HCT116 (cell line): ENCODE results near the gene BRI3BP. TPM values are rescaled to one million over a fixed set of nuclear protein-coding genes. Genes with fewer than 3 reads are reported as not detected.

Source experiments
- ATAC-seq: fragments of 200-7000 bp; cut with Tn5 transposase; 2 replicates; pipeline ENCODE4 v1.9.1; 2020; ENCODE audit warnings: mild to moderate bottlenecking, moderate library complexity
- BruUV-seq: library from RNA; stranded (reverse); fragments of 400-500 nt; replicated peaks from 2 replicates; lab custom pipeline; 2021; lab: Mats Ljungman, UMichigan
- CTCF ChIA-PET: fragments of 300-600 bp; sonication (Branson Sonifier 250); formaldehyde crosslinking; loops from one replicate; lab custom pipeline; 2021; ENCODE audit warnings: antibody characterized with exemption; lab: Charles Lee
- POLR2A ChIA-PET: fragments of 300-600, 350-600 bp; sonication (Branson Sonifier 250); formaldehyde crosslinking; loops from one replicate; lab custom pipeline; 2021; ENCODE audit warnings: antibody characterized with exemption; lab: Charles Lee
- RAD21 ChIA-PET, 2 experiments: fragments of 300-600 bp; sonication (Branson Sonifier 250); formaldehyde crosslinking; loops; one replicate each; lab custom pipeline; 2023; ENCODE audit warnings: low total read pairs in 2 of 2; ENCODE audit not compliant: uncharacterized antibody in 2 of 2, unreplicated experiment in 2 of 2, low non-redundant PET in 1 of 2; lab: Charles Lee
- DNase-seq: peaks from one replicate; pipeline ENCODE4 v3.0.0-alpha.2; 2010; ENCODE audit warnings: low read depth, low spot score
- H2AFZ ChIP-seq: fragments of 200-600 bp; shearing (Covaris generic), sonication (generic); 2 replicates; pipeline ENCODE4 v1.6.1; 2017; ENCODE audit warnings: low read depth, mixed run types, mixed read lengths, antibody characterized with exemption, low read length; ENCODE audit not compliant: poor library complexity, severe bottlenecking
- H3K27ac ChIP-seq: 2 replicates; pipeline ENCODE4 v1.5.1; 2012; ENCODE audit warnings: low read depth, low read length
- H3K27me3 ChIP-seq: fragments of 200-600 bp; sonication (generic); 2 replicates; pipeline ENCODE4 v1.6.1; 2016; ENCODE audit warnings: mixed run types, low read length, mixed read lengths; ENCODE audit not compliant: insufficient read depth
- H3K36me3 ChIP-seq, 2 experiments: fragments of 200-500 bp in 1 of 2; fragments of 200-600 bp in 1 of 2; sonication (Bioruptor generic) in 1 of 2; sonication (generic) in 1 of 2; 2 replicates each; pipeline versions ENCODE4 v1.5.1 to v1.6.1; 2014 to 2016; ENCODE audit warnings: low read length in 2 of 2, inconsistent platforms in 1 of 2, mixed read lengths in 1 of 2, mixed run types in 1 of 2; ENCODE audit not compliant: insufficient read depth in 2 of 2, control insufficient read depth in 1 of 2
- H3K4me1 ChIP-seq, 2 experiments: fragments of 200-600 bp in 1 of 2; sonication (generic) in 1 of 2; 2 replicates each; pipeline versions ENCODE4 v1.5.1 to v1.6.1; 2012 to 2017; ENCODE audit warnings: low read length in 2 of 2, inconsistent platforms in 1 of 2, mild to moderate bottlenecking in 1 of 2, mixed read lengths in 1 of 2, mixed run types in 1 of 2, moderate library complexity in 1 of 2; ENCODE audit not compliant: insufficient read depth in 2 of 2, control insufficient read depth in 1 of 2
- H3K4me2 ChIP-seq: fragments of 200-600 bp; sonication (generic); 2 replicates; pipeline ENCODE4 v1.6.1; 2017; ENCODE audit warnings: mixed run types, low read length, mixed read lengths
- H3K4me3 ChIP-seq, 2 experiments: fragments of 200-600 bp in 1 of 2; sonication (generic) in 1 of 2; replicated peaks in 1 of 2; 2 replicates each; pipeline ENCODE4 v1.5.1; 2011 to 2016; ENCODE audit warnings: low read length in 2 of 2, control low read depth in 1 of 2, low read depth in 1 of 2, mild to moderate bottlenecking in 1 of 2, mixed read lengths in 1 of 2, mixed run types in 1 of 2
- H3K79me2 ChIP-seq: fragments of 200-600 bp; sonication (generic); 2 replicates; pipeline ENCODE4 v1.6.1; 2017; ENCODE audit warnings: mild to moderate bottlenecking, mixed run types, low read length, moderate library complexity, mixed read lengths; ENCODE audit not compliant: insufficient read depth
- H3K9ac ChIP-seq: fragments of 200-600 bp; sonication (generic); 2 replicates; pipeline ENCODE4 v1.6.1; 2016; ENCODE audit warnings: low read length, mixed read lengths
- H3K9me2 ChIP-seq: fragments of 200-600 bp; sonication (generic), shearing (Covaris generic); 2 replicates; pipeline ENCODE4 v1.6.1; 2017; ENCODE audit warnings: mixed run types, mild to moderate bottlenecking, moderate library complexity; ENCODE audit not compliant: insufficient read depth
- H3K9me3 ChIP-seq, 2 experiments: fragments of 200-500 bp in 1 of 2; fragments of 200-600 bp in 1 of 2; sonication (Bioruptor generic) in 1 of 2; sonication (generic) in 1 of 2; 2 replicates each; pipeline ENCODE4 v1.6.1; 2014 to 2017; ENCODE audit warnings: low read length in 2 of 2, mixed read lengths in 2 of 2, inconsistent platforms in 1 of 2, low read depth in 1 of 2, mild to moderate bottlenecking in 1 of 2, mixed run types in 1 of 2, moderate library complexity in 1 of 2; ENCODE audit not compliant: control insufficient read depth in 1 of 2, insufficient read depth in 1 of 2
- H4K20me1 ChIP-seq: fragments of 200-600 bp; sonication (generic), shearing (Covaris generic); 2 replicates; pipeline ENCODE4 v1.6.1; 2017; ENCODE audit warnings: mixed run types, mild to moderate bottlenecking, moderate library complexity; ENCODE audit not compliant: insufficient read depth
- EZH2phosphoT487 ChIP-seq: fragments of 200-600 bp; IDR thresholded peaks from 2 replicates; pipeline ENCODE4 v1.6.1; 2018; ENCODE audit warnings: antibody characterized with exemption, borderline replicate concordance
- POLR2AphosphoS5 ChIP-seq: IDR thresholded peaks from 2 replicates; pipeline ENCODE4 v1.6.1; 2011; ENCODE audit warnings: mild to moderate bottlenecking, low read depth, low read length, moderate library complexity
- SIN3A ChIP-seq: IDR thresholded peaks from 2 replicates; pipeline ENCODE4 v1.6.1; 2012; ENCODE audit warnings: low read depth
- SRF ChIP-seq: IDR thresholded peaks from 2 replicates; pipeline ENCODE4 v1.6.1; 2012; ENCODE audit warnings: low read depth
- intact Hi-C: fragments of 100-400 bp; cut with micrococcal nuclease; formaldehyde crosslinking; loops from 2 replicates; pipeline ENCODE4 v1.10.0; 2022
- total RNA-seq: library from RNA; stranded (reverse); gene quantifications from one replicate; pipeline ENCODE4 v1.2.1, GENCODE V29; 2021; ENCODE audit not compliant: unreplicated experiment
- TF ChIP-seq, protein P1 (sequence below), 3 experiments: fragments of 200-600 bp in 1 of 3; sonication (generic) in 1 of 3; IDR thresholded peaks in 2 of 3; conservative IDR thresholded peaks in 1 of 3; 2 replicates each; pipeline ENCODE4 v1.5.1; 2012 to 2017; ENCODE audit warnings: low read depth in 2 of 3, low read length in 2 of 3, antibody characterized with exemption in 1 of 3, borderline replicate concordance in 1 of 3, control low read depth in 1 of 3, mild to moderate bottlenecking in 1 of 3, mixed read lengths in 1 of 3, mixed run types in 1 of 3, moderate library complexity in 1 of 3; ENCODE audit not compliant: insufficient read depth in 1 of 3
- TF ChIP-seq, protein P2 (sequence below): IDR thresholded peaks from 2 replicates; pipeline ENCODE4 v1.6.1; 2012

BRI3BP gene
- total RNA-seq, 1 experiment from 2014 or later: 40.1 TPM

DNA sequence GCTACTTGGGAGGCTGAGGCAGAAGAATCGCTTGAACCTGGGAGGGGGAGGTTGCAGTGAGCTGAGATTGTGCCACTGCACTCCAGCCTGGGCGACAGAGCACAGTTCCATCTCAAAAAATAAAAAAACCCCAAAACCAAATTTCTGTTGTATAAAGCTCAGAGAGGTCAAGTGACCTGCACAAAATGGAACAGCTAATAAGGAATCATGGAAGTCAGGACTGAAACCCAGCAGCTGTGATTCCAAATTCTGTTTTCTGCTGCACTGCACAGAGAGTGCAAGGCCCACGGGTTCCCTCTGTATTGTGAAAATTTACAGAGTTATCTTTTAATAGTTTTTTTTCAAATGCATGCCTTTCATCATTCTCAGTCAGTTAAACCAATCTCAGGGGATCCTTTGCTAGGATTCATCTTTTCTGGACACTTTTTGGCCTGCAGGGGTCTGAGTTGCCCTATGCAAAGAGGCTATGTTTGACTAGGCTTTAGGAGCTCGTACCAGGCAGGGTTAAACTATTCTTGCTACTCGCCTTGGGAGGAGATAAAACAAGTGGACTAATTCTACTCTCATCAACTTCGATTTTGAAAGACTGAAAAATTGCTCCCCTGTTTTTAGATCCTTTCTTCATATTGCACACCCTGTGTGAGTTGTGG is 45.7 kb downstream of the BRI3BP start:
- ChIA-PET CTCF (no interaction called here), POLR2A (no interaction called here), RAD21 (no interaction called here)
- Histone ChIP-seq H3K4me3 (no peak overlapping the region), H3K4me1 (no peaks in the 10 kb centered on the region), H3K79me2 (no peaks in the 10 kb centered on the region), H3K4me2 (no peak overlapping the region), H3K9me3 (no peaks in the 10 kb centered on the region), H3K27ac (no peak overlapping the region), H2AFZ (no peak overlapping the region), H3K36me3 (no peaks in the 10 kb centered on the region), H3K9ac (no peak overlapping the region), H3K27me3 (no peaks in the 10 kb centered on the region), H3K9me2 (no peaks in the 10 kb centered on the region), H4K20me1 (no peaks in the 10 kb centered on the region)
- DNase-seq (no peak), ATAC-seq (no peak)
- intact Hi-C loops: no loop called here
- no TSS peak for BruUV-seq
- TF ChIP-seq, protein P1, sequence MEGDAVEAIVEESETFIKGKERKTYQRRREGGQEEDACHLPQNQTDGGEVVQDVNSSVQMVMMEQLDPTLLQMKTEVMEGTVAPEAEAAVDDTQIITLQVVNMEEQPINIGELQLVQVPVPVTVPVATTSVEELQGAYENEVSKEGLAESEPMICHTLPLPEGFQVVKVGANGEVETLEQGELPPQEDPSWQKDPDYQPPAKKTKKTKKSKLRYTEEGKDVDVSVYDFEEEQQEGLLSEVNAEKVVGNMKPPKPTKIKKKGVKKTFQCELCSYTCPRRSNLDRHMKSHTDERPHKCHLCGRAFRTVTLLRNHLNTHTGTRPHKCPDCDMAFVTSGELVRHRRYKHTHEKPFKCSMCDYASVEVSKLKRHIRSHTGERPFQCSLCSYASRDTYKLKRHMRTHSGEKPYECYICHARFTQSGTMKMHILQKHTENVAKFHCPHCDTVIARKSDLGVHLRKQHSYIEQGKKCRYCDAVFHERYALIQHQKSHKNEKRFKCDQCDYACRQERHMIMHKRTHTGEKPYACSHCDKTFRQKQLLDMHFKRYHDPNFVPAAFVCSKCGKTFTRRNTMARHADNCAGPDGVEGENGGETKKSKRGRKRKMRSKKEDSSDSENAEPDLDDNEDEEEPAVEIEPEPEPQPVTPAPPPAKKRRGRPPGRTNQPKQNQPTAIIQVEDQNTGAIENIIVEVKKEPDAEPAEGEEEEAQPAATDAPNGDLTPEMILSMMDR (IDR thresholded peaks at IDR 0.05 in 2 of 3, conservative IDR thresholded peaks at IDR 0.05 in 1 of 3; ENCODE audit: borderline replicate concordance in 1 of 3, insufficient read depth in 1 of 3, low read depth in 2 of 3, low read length in 2 of 3): 0 out of 6 replicates have a peak, but pooled peaks of 1 of the 3 experiments have one; percentile 10
- TF ChIP-seq EZH2phosphoT487: no peak

DNA sequence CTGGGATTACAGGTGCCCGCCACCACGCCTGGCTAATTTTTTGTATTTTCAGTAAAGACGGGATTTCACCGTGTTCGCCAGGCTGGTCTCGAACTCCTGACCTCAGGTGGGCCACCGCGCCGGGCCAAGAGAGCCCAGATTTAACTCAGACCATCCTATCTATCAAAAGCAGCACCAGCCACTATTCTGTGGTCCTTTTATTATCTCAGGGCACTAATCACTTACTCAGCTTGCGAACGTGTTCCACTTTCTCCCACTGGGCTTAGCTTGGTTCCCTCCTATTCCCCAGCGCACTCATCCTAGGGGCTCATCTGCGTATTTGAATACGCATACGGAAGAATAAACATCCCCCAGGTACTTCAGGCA is 55.6 kb downstream of the BRI3BP start:
- POLR2A ChIA-PET: no interaction called here

More for the DNA sequence above, 55.6 kb downstream of the BRI3BP start:
- Histone ChIP-seq H3K27ac (no peak overlapping the region), H3K27me3 (no peaks in the 10 kb centered on the region), H3K4me2 (no peak overlapping the region), H3K9me3 (no peaks in the 10 kb centered on the region), H3K9ac (no peak overlapping the region), H4K20me1 (no peaks in the 10 kb centered on the region), H3K79me2 (no peaks in the 10 kb centered on the region), H3K4me1 (no peaks in the 10 kb centered on the region), H3K36me3 (no peaks in the 10 kb centered on the region), H3K4me3 (no peak overlapping the region), H3K9me2 (no peaks in the 10 kb centered on the region), H2AFZ (no peak overlapping the region)
- ChIA-PET CTCF (no interaction called here), RAD21 (no interaction called here)
- TF ChIP-seq, protein P2, sequence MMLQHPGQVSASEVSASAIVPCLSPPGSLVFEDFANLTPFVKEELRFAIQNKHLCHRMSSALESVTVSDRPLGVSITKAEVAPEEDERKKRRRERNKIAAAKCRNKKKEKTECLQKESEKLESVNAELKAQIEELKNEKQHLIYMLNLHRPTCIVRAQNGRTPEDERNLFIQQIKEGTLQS: no peak
- TF ChIP-seq SIN3A: no peak
- no peak for TF ChIP-seq POLR2AphosphoS5
- no peak for TF ChIP-seq SRF
- BruUV-seq: no TSS peak
- ATAC-seq (no peak), DNase-seq (no peak)
- intact Hi-C loops: no loop called here
